Cardiac fibroblast (primary cell): ENCODE results near the gene SPTBN1.

Experiments
- DNase-seq, 2 donors: peaks; one replicate each; pipeline versions ENCODE4 v3.0.0 to v3.0.0-alpha.2; 2010; ENCODE audit warnings: low read depth in 2 of 2
- H3K4me3 ChIP-seq, 2 donors: replicated peaks in 1 of 2; 1 replicate in 1 of 2; 2 replicates in 1 of 2; pipeline ENCODE4 v1.5.1; 2011; ENCODE audit warnings: low read depth in 2 of 2, low read length in 2 of 2, mild to moderate bottlenecking in 2 of 2, moderate library complexity in 1 of 2
- CTCF ChIP-seq: IDR thresholded peaks from one replicate; pipeline ENCODE4 v1.5.1; 2011; ENCODE audit warnings: low read depth, mild to moderate bottlenecking, low read length, inconsistent platforms

SPTBN1 gene

GRCh38 chr2:54624591-54625071 lies 168.5 kb downstream of the SPTBN1 start:
- DNase-seq: peak; percentile 80
- no peak for TF ChIP-seq CTCF
- no peak overlapping the region for H3K4me3 ChIP-seq

DNA sequence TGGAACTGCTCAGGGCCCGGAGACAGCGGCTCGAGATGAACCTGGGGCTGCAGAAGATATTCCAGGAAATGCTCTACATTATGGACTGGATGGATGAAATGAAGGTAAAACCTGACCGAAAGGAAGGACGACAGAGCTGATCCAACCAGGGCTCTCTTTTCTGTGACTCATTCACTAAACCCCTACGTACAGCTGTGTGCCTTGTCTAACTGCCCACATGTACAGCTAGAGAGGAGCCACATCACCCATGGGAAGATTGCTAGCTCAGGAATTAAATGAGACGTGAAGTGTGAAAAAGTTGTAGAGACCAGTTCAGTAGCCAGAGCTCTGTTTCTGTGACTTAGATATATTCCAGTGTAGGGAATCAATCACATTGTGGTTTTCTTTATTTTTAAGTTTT lies 170.0 kb downstream of the SPTBN1 start:
- DNase-seq: peak in 1 of 2 donors; percentile 59
- no peak overlapping the region for H3K4me3 ChIP-seq
- no peak for TF ChIP-seq CTCF

GRCh38 chr2:54626884-54627283 lies 170.8 kb downstream of the SPTBN1 start:
- TF ChIP-seq CTCF: no peak
- no peak overlapping the region for H3K4me3 ChIP-seq
- no peak for DNase-seq

- no peak overlapping the region for H3K4me3 ChIP-seq
- TF ChIP-seq CTCF: no peak
- DNase-seq: no peak
Observed at GRCh38 chr2:54627973-54628372, 171.8 kb downstream of the SPTBN1 start.

DNA sequence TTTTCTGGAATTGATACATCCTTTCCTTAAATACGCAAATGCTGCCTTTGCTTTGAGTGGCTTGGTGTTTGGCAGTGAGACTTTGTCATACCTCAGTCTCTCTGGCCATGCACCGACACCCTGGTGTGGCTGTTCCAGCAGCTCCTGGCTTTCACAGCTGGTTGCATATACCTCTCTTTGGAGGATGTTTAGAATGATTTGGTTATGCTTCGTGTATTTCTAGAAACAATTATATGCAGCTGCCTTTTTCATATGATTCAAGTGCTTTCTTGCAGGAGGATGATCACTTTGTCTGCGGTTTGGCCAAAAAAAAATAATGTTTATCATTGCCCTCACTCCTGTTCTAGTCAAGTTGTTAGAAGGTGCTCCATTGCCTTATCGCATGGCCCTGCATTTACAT lies 172.3 kb downstream of the SPTBN1 start:
- H3K4me3 ChIP-seq: no peak overlapping the region
- TF ChIP-seq CTCF: no peak
- DNase-seq: no peak

DNA sequence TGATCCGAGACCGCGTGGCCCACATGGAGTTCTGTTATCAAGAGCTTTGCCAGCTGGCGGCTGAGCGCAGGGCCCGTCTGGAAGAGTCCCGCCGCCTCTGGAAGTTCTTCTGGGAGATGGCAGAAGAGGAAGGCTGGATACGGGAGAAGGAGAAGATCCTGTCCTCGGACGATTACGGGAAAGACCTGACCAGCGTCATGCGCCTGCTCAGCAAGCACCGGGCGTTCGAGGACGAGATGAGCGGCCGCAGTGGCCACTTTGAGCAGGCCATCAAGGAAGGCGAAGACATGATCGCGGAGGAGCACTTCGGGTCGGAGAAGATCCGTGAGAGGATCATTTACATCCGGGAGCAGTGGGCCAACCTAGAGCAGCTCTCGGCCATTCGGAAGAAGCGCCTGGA lies 172.8 kb downstream of the SPTBN1 start:
- no peak for DNase-seq
- TF ChIP-seq CTCF: no peak
- H3K4me3 ChIP-seq: no peak overlapping the region

- H3K4me3 ChIP-seq: no peak overlapping the region
- no peak for TF ChIP-seq CTCF
- no peak for DNase-seq
Observed at GRCh38 chr2:54629390-54629789, 173.3 kb downstream of the SPTBN1 start.
